Limb (tissue), 2 donors: ENCODE data around the gene DDAH2.
"Not testable (repeated sequence)": the region's sequence is repeated elsewhere in the genome, so short reads cannot be mapped to it uniquely, and the experiment has no call there.

ENCODE experiments used
- DNase-seq, 2 donors: peaks; one replicate each; pipeline ENCODE4 v3.0.0-alpha.2; 2016; ENCODE audit errors: extremely low spot score in 2 of 2

Gene DDAH2

DNA sequence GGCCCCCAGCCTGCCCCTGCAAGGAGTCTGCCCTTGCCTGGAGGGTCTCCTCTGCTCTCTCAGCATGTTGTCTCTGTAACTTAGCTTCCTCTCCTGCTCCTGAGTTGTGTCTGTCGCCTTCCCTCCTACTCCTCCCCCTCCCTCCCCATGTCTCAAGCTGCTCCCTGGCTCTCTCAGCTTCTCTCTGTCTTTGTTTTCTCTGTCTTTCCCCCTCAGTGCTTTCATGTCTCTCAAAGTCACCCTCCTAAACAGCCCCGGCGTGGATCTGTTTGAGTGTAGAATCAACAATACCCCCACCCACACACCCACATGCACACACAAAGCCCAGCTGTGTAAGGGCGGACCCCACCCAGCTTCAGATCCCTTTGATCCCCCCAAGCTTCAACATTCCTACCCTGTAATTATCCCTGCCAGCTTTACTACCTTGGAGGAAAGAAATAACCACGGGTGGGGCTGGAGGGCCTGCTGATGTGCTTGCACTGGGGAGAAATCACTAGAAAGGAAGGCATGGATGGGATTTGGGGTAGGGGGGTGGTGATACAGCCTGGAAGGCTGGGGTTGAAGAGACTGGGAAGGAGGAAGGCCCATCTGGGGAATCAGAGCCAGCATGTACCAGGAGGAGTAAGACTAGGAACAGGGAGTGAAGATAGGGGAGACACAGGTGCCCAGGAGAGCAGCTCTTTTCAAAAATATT, 15.0 kb downstream of the DDAH2 start:
- no peak for DNase-seq

DNA sequence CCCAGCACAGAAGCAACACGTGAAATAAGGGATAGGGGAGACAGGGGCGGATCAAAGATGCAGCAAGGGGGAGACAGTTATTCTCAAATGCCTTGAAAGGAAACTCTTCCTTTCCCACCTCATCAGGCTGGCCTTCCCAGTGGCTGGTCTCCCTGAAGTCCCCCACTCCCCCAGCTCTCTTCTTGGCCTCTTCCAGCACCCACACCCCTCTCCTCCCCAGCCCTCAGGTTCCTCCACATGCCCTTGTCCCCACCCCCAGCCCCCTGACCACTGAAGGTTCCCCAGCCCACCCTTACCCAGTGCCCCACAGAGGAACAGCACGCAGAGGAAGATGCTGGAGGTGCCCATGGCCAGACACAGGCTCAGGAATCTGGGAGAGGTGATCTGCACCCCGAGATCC, 15.6 kb downstream of the DDAH2 start:
- DNase-seq = no peak

DNA sequence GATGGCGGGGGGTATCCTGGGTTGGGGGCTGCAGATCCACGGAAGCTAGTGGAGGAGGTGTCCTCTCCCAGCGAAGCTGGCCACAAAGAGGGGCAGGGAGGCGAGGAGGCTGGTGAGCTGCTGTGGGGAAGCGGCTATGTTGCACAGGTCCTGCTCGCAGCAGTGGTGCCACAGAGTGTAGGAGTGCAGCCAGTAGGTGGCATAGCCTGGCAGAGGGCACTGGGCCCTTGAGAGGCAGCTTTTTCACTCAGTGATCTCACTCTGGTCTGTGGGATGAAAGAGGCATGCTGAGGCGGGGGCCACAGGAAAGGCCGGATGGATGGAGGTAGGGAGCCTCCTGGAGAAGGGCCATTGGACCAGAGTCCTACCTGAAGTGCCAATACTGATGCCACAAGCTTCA, 16.8 kb downstream of the DDAH2 start:
- DNase-seq = no peak

DNA sequence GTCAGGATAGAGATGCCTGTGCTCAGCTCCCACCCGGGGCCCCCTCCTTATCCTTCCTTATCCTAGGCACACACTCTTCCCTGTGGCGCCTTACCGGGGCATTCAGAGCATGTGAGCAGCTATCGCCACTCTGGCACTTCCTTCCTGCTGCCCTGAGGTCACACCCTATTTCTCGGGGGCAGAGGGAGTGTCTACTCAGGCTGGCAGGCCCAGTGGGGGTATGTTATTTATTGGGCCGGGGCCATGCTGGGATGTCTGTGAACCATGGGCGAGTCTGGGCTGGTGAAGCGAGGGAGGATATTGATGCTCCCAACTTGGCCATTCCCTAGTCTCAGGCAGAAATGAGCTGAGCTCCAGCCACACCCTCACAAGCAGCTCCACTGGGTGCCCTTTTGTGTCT, 17.9 kb downstream of the DDAH2 start:
- no peak for DNase-seq

DNA sequence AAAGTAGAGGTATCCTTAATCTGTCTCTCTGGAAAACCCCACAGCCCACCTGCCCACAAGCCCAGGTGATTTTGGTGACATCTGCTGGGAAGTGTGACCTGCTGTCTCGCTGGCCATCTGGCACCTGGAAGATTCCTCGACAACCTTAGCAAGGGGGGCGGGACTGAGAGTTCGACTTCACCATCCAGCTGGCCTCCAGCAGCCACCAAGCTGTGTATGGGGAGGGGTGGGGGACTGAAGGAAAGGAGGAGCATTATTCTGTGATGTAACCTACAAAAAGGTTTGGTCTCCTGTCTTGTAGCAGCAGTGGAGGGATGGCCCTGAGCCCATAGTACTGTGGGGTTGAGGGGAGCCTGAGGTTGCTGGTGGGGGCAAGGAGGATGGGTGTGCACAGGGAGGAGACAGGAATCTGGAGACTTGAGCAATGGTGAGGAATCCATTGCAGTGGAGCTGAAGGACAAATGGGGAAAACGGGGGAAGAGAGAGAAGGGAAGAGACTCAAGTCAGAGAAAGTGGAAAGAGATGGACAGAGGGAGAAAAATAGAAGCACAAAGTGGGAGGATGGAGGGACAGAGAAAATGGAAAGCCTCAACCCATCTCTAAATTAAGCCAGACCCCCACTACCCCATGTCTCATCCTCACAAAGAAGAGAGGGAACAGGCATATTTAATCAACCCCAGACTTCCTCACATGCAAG, 18.4 kb downstream of the DDAH2 start:
- DNase-seq = no peak

DNA sequence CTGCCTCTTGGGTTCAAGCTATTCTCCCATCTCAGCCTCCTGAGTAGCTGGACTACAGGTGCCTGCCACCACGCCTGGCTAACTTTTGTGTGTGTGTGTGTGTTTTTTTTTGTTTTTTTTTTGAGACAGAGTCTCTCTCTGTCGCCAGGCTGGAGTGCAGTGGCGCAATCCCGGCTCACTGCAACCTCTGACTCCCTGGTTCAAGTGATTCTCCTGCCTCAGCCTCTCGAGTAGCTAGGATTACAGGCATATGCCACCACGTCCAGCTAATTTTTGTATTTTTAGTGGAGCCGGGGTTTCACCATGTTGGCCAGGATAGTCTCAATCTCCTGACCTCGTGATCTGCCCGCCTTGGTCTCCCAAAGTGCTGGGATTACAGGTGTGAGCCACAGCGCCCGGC, 19.9 kb downstream of the DDAH2 start:
- DNase-seq = not testable (repeated sequence)

DNA sequence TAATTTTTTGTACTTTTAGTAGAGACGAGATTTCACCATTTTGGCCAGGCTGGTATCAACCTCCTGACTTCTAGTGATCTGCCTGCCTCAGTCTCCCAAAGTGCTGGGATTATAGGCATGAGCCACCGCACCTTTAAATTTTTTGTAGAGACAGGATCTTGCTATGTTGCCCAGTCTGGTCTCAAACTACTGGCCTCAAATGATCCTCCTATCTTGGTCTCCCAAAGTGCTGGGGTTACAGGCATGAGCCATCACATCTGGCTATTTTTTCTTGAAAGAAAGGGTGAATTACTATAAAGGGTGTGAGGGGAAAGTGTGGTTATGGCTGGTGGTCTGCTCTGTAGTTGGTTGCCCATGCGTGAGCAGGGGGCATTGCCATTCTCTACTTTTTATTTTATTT, 20.9 kb downstream of the DDAH2 start:
- no peak for DNase-seq

DNA sequence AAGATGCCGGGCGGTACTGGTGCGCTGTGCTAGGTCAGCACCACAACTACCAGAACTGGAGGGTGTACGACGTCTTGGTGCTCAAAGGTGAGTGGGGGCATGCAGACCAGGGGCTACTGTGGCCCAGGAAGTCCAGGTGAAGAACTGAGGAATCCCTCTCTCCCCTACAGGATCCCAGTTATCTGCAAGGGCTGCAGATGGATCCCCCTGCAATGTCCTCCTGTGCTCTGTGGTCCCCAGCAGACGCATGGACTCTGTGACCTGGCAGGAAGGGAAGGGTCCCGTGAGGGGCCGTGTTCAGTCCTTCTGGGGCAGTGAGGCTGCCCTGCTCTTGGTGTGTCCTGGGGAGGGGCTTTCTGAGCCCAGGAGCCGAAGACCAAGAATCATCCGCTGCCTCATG, 21.4 kb downstream of the DDAH2 start:
- DNase-seq = no peak

DNA sequence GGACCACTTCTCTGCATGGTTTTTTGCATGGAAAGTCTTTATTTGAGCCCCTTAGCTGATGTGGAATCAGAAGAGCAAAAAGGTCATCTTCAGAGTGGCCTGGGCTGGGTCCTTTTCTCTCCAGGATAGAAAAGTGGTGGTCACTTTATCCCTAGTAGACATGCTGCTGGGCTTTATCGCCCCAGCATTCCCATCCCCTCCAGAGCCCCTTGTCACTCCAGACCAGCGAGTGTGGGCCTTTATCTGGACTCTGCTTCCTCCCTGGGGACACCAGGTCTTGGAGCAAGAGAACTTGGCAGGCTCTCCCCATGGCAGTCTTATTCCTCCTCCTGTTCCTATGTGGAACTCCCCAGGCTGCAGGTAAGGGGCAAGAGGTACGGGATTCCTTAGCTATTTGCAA, 22.5 kb downstream of the DDAH2 start, which contains the start of gene LY6G6F:
Gene LY6G6F, plus strand, starts transcription at position 268 of the 400 bp plus-strand sequence. Its CDS starts 41 bp downstream, at position 309.
- DNase-seq = no peak

DNA sequence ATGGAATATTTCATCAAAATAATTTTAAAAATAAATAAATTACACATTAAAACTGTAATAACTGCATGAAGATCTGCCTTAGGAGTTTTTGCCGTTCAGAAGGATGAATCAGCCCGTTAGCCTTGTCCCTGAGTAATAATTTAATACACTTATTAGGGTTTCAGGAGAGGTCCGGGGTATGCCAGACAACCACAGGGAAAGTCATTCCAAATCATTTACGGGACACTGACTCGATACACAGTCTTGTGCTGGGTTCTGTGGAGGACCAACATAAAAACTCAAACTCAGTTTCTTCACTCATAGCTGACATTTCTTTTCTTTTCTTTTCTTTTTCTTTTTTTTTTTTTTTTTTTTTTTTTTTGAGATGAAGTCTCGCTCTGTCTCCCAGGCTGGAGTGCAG, 23.2 kb downstream of the DDAH2 start:
- DNase-seq = no peak

DNA sequence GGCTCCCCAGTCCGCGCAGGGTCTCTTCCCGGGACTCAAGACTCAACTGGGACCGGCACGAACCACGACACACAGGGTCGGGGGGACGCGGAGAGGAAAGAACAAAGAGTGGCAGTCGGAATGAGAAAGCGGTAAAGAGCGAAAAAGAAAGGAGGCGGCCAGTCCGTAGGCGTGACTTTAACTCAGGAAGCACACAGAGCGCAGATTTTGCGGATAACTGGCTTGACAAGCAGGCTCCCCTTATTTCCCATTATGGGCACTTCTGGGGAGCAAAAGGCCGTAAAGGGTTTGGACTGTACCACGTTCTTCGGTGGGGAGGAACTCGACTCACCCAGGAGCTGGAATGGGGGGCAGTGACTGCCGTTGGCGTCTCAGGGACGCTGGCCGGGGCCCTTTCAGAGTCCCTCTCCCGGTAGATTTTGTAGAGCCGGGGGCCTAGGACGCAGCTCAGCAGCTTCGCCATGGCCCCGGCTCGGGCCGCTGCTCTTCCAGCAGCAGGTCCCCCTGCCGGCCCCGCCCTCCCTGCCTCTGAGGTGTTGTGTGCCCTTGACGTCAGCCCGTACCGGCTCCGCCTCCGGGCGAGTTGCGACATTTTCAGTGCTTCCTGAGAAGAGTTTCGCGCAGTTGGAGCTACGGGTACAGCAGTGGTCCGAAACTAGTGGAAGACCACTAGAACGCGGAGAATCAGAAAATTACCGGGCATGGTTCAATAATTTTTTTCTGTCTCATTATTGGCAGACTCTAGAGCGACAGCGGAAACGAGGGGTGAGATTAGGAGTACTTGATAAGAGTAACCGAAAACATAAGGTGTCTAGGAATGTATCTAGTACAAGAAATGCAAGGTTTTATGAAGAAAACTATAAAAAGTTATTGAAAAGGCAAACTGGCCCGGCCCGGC, 26.0 kb downstream of the DDAH2 start, which contains the start of gene ABHD16A:
Gene ABHD16A, minus strand, starts transcription at position 506 of the 898 bp plus-strand sequence. Its CDS starts 43 bp downstream, at position 463.
- DNase-seq = peak; percentile 99

DNA sequence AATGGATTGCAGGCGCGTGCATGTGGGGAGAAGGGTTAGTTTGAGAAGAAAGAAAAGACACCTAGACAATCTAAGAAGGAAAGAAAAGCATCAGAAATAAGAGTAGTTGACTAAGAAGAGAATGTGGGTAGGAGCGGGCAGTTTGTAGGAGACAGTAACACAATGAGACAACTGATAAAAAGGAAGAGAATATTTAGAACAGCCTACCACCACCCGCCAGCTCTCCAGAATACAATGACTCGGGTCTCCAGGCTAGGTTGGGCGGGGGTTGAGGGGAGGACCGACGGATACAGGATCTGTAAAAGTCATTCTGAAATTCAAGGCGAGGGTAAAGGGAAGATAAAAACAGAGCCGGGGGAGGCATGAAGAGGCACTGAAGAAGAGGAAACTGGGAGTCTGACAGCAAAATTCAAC, 26.7 kb downstream of the DDAH2 start:
- no peak for DNase-seq

DNA sequence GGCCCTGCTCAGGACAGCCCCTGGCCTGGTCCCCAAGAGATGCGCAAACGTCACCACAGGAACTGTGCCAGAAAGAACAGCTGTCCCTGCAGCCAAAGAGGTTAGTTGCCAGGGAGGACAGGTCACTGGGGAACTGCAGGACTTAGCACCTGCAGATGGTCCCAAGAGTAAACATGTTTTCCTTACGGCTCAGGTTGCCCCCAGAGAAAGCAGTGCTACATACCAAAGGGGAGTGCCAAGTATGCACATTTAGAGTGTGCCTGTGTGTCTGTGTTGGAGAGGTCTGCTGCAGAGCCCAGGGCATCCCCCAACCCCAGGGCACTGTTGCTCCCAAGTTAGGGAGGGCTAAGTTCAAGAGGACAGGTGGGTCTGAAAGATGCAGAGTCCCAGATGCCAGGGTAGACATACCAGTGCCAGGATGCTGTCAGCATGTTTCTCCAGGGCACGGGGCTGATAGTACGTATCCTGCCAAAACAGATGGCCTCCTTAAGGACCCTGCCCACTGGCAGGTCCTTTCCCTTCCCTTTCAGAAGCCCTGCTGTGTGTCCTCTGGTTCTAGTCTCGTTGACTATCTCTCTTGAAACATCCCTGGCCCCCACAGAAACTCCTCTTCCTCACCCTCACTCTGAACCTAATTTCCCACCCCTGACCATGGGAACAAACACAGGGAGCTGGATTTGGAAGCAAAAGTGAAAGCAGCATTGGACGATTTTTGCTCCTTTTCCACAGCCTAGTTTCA, 27.3 kb downstream of the DDAH2 start:
- DNase-seq = no peak

DNA sequence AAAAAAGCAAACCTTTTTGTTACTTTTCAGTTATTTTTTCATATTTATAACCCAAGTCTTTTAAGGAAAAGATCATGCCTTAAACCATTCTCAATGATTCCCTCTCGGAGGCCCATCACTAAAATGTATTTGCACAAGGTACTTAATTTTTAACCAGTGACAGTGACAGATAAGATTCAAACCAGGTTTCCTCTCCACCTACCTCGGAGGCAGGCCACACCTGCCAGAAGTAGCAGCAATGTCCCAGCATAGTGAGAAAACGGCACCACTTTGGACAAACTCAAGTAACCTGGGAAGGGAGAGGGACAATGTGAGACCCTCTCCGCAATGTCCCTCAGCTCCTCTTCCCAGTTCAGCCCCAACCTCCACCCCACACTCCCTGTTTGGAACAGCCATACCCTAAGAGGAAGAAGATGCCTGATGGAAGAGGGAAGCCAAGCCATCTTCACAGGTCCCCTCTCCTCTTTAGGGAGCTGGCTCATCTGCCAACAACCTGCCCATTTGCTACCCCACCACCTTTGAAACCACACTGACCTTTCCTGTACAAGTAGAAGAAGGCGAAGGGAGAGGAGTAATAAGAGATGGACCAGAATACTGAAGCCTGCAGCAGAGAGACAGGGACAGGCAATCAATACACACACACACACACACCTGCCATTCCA, 28.2 kb downstream of the DDAH2 start:
- no peak for DNase-seq

DNA sequence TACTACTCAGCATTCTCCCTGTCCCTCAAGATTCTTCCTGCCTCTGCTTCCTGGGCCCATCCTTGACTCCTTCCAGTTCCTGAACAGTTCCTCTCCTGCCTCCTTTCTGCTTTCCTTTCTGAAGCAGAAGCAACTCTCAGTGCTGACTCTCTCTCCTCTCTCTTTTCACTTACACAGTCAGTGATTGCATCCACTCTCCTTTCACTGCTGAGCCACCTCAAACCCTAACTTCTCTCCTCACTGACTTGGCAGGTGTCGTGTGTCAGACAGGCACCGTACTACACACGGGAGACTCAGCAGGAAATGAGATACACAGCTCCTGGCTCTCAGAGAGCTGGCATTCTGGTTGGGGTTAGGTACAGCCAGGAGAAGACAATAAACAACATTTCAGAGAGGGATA, 31.5 kb downstream of the DDAH2 start:
- DNase-seq = no peak

DNA sequence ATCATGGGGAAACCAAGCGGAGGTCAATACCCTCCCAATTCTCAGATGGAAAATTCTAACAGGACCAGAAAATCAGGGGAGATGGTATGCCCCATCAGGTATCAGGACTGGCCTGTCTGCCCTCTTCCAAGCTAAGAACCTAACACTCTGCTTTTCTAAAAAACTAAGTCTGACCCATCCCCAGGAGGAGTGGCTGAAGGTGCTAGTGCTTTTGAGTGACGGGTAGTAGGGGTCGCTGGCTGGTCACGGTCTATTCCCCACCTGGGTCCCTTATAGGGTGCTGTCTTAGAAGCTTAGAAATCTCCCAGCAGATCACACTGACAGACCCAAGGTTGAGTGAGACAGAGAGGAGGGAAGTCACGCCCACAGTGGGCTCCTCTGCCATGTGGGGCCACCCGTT, 35.6 kb downstream of the DDAH2 start:
- no peak for DNase-seq

DNA sequence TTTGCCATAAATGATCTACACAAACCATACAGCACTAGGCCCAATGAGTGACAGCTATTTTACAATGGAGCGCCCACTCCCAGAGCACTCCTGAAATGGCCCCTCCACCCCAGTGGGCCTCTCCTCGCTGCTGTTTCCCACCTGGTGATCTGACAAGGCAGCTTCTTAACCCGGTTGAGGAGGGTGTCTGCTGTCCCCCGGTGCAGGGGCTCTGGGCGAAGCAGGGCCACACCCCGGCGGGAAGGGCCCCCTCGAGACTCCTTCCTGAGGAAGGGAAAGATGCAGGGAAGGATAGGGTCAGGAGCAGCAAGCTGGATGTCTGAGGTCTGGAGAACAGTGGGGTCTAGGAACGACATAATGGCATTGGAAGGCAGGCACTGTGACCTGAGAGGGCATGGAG, 36.2 kb downstream of the DDAH2 start:
- no peak for DNase-seq

DNA sequence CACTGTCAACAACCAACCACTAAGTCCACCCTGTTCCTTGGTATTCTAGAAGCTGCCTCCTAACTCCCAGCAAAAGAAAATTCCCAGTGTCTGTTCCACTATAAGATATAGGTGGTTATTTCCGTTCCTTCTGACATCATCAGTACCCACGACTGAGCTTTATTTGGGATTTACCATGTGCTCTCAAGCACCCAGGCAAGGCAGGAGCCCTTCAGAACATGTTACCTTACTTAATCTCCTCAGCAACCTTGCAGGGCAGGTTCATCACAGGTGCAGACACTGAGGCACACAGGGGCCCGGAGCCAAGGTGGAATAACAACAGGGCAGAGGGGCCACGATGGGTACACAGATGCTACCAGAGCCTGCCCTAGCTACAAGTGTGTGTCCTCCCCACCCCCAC, 36.7 kb downstream of the DDAH2 start:
- no peak for DNase-seq

DNA sequence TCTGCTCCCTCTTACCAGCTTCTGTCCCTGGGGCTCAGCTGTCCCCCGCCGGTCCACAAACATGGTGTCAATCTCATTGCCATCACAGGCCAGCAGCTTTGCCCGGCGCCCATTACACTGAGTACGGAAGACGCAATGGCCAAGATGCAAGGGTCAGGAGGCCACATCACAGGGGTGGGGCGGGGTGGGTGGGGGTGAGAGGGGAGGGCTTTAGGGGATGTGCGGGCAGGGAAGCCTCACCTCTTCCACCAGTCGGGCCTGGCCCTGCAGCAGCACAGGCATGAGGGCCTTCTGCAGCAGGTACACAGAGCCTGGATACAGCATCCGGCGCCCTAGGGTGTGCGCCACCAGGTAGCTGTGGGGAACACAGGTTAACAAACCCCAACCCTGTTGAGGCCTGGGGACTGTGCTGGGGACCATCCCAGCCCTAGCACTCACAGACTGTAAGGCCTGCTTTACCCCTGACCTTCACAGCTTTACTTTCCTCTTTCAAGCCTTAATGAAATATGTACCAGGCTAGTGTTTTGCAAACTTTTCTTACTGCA, 37.5 kb downstream of the DDAH2 start:
- DNase-seq = no peak

DNA sequence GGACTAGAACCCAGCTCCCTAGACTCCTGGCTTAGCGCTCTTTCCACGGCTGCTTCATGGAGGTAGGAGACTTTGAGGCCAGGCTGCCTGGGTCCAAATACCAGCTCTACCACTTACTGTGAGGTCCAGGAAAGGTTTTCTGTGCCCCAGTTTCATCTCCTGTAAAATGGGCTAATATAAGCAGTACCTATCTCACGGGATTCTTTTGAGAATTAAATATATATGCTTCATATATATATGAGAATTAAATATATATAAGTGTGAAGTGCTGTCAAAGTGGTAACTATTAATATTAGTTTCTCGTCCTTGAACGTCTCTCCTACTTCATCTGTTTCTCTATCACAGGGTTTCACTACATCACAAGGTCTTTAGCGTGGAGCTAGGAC, 38.0 kb downstream of the DDAH2 start:
- no peak for DNase-seq
